ENCODE results near the gene PAX5. TPM values are rescaled to one million over a fixed set of nuclear protein-coding genes. Genes with fewer than 3 reads are reported as not detected.

Gene PAX5
- total and polyA plus RNA-seq, 2 of the 13 experiments (the other 11 are each of a cell fraction or from before 2014, with no cell fraction given): not detected

GRCh38 chr9:36985061-36985768, 48.9 kb downstream of the PAX5 start (continued):
- TF ChIP-seq SALL2 (CRISPR knock-in tag; IDR thresholded peaks at IDR 0.05) (no peak), ZNF503 (CRISPR knock-in tag; IDR thresholded peaks at IDR 0.05) (no peak), TBL1XR1 (IDR thresholded peaks at IDR 0.05; ENCODE audit: borderline replicate concordance, low read length, partially characterized antibody) (no peak), TEF (CRISPR knock-in tag; IDR thresholded peaks at IDR 0.05) (no peak), TIGD3 (CRISPR knock-in tag; IDR thresholded peaks at IDR 0.05; ENCODE audit: borderline replicate concordance) (no peak), CC2D1A (CRISPR knock-in tag; IDR thresholded peaks at IDR 0.05) (no peak), ISL2 (CRISPR knock-in tag; IDR thresholded peaks at IDR 0.05) (no peak), ZBTB2 (CRISPR knock-in tag; IDR thresholded peaks at IDR 0.05; ENCODE audit: low read depth) (no peak), NFYC (CRISPR knock-in tag; IDR thresholded peaks at IDR 0.05) (no peak), SAFB2 (CRISPR knock-in tag; IDR thresholded peaks at IDR 0.05; ENCODE audit: borderline replicate concordance, low read depth) (no peak), NR2F6 (IDR thresholded peaks at IDR 0.05) (no peak), NR2F6 (CRISPR knock-in tag; IDR thresholded peaks at IDR 0.05) (no peak)

Data from HepG2 (cell line).